Left forelimb (tissue), 1 donor: ENCODE data around the gene AFMID.
"Not testable (repeated sequence)": the region's sequence is repeated elsewhere in the genome, so short reads cannot be mapped to it uniquely, and the experiment has no call there.

Experiments
- DNase-seq: peaks from one replicate; pipeline ENCODE4 v3.0.0-alpha.2; 2018; ENCODE audit warnings: low spot score

Gene AFMID, protein sequence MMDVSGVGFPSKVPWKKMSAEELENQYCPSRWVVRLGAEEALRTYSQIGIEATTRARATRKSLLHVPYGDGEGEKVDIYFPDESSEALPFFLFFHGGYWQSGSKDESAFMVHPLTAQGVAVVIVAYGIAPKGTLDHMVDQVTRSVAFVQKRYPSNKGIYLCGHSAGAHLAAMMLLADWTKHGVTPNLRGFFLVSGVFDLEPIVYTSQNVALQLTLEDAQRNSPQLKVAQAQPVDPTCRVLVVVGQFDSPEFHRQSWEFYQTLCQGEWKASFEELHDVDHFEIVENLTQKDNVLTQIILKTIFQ

DNA sequence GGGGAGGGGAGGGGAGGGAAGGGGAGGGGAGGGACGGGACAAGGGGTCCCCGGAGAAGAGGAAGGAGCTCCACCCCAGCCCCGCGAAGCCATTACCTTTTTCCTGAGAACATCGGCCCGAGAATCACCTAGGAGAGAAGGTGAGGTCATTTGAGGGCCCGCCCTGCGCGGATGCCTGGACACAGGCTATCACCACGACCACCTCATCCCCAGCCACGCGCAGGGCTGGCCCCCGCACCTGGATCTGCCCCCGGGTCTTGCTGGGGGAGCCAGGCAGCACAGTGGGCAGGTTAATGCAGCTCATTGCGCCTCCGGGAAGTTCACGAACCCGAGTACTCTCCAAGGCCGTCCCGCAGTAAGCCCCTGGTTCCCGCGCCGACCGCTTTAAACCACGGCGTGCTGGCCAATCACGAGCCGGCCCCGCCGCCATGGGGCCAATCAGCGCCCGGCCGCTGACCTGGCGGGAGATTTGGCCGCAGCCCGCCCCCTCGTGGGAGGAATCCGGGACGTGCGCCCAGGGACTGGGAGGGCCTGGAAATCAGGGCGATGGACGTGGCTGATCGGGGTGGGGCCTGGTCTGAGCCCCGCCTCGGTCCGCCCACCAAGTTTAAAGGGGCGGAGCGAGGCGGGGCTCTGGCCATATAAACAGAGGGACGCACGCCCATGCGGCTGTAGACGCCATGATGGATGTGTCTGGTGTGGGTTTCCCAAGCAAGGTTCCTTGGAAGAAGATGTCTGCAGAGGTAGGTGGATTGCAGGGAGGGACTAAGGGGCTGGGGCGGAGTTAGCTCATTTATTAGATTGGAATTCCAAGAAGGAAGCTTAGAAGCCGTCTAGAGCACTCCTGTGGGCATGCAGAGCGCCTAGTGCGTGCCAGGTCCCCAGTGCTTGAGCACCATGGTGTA is at the start of gene AFMID, which contains the start of gene TK1:
AFMID (plus strand) TSS at position 671 of the 904 bp plus-strand sequence; CDS start at position 680, 9 bp downstream.
TK1 (minus strand) TSS at position 361 of the 904 bp plus-strand sequence; CDS start at position 303, 58 bp downstream.
- DNase-seq: peak; percentile 99

DNA sequence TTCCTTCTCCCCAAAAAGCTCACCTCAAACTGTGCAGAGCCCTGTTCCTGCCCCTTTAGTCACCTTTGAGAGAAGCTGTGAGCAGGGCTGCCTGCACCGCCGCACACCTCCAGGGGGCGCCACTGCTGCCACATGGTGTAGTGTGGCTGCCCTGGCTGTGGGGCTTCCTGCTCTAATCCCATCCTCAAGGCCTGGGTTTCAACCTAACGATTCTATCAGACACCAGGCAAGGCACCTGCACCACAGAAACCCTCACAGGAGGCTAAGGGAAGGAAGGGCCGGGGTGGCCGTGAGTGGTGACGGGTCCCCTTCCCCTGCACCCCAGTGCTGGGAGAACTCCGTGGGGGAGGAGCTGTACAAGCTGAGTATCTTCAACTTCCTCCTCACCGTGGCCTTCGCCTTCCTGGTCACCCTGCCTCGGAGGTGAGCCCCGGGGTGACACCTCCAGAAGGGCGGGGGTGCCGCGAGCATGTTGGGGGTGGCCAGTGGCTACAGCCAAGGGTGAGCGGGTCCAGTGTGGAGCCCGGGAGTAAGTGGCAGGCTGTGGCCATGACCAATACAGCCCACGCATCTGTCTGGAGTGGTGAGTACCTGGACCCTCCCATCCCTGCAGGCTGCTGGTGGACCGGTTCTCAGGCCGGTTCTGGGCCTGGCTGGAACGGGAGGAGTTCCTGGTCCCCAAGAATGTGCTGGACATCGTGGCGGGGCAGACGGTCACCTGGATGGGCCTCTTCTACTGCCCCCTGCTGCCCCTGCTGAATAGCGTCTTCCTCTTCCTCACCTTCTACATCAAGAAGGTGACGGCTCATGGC is 49.6 kb upstream of the AFMID start:
- no peak for DNase-seq

DNA sequence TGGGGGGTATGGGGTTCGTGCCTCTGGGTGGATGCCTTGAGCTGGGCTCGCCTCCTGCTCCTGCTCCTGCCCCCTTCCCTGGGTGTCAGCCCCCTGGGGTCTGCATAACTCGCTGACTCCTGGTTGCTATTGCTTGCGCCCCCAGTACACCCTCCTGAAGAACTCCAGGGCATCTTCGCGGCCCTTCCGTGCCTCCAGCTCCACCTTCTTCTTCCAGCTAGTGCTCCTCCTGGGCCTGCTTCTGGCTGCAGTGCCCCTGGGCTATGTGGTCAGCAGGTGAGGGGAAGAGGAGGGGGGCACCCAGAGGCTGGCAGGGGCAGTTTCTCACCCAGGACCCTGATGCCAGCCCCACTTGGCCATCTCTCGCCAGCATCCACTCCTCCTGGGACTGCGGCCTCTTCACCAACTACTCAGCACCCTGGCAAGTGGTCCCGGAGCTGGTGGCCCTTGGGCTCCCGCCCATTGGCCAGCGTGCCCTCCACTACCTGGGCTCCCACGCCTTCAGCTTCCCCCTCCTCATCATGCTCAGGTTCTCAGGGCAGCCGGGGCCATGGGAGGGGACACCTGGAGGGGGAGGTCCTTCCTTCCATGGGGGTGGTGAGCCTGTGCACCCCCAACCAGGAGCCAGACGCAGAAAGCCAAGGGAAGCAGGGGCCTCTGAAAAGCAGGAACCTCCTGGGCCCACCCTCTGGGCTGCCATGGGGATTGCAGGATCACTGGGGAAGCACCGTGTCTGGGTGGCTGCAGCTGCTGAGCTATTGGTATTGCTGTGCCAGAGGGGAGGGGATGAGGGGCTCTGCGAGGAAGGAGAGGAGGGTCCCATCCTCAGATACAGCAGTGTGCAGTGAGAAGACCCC is 48.7 kb upstream of the AFMID start:
- no peak for DNase-seq

DNA sequence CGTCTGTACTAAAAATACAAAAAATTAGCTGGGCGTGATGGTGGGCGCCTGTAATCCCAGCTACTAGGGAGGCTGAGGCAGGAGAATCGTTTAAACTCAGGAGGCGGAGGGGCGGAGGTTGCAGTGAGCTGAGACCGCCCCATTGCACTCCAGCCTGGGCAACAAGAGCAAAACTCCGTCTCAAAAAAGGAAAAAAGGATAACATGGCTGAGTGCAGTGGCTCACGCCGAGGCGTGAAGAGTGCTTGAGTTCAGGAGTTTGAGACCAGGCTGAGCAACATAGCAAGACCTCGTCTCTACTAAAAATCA is 47.3 kb upstream of the AFMID start:
- DNase-seq: not testable (repeated sequence)

DNA sequence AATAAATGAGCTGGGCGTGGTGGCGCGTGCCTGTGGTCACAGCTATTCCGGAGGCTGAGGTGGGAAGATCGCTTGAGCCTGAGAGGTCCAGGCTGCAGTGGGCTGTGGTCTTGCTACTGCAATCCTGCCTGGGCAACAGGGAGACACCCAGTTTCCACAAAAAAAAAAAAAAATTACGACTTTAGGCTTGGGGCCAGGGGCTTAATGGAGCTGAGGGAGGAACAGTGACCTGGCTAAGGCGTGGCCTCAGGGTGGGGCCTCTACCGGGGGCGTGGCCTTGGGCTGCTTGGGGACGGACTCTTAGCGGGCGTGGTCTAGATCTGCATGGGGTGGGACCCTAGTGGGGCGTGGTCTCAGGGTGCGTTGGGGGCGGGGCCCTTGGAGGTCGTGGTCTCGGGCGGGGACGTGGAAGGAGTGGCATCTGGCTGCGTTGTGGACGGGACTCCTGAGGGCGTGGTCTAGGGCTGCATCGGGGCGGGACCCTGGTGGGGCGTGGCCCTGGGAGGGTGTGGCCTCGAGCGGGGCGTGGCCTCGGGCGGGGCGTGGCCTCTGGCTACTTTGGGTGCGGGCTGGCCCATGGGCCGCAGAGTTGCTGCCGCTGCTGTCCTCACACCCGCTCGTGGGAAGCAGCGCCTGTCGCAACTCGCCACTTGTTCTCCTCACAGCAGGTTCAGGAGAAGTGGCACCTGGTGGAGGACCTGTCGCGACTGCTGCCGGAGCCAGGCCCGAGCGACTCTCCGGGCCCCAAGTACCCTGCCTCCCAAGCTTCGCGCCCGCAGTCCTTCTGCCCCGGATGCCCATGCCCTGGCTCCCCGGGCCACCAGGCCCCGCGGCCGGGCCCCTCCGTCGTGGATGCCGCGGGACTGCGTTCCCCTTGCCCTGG is 46.8 kb upstream of the AFMID start:
- peak; percentile 78 for DNase-seq

DNA sequence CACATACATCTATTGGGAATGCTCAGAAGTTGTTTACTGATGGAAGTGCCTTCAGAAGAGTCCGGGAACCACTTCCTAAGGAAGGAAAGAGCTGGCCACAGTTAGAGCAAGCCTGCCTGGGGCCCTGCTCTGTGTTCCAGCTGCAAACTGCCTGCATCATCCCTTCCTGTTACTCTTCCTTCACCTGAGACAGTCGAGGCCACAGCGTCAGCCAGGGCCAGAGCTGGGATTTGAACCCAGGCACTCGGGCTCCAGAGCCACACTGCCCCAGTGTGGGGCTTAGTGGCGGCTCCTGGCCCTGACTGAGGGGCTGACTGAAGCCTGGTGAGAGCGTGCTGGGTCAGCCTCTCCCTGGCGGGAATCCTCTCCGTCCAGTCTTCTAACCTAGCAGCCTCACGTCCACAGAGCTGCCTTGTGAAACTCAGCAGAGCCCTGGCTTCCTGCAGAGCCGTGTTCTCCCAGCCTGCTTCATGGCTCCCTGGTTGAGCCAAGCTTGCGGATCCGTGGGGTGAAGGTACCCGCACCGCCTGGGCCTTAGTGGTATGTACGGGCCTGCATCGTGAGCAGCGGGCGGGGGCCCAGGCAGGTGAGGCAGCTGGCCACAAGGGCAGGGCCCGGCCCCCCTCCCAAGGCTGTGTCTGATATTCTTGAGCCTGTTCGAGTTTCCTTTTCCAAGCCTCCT is 45.6 kb upstream of the AFMID start:
- DNase-seq: no peak

DNA sequence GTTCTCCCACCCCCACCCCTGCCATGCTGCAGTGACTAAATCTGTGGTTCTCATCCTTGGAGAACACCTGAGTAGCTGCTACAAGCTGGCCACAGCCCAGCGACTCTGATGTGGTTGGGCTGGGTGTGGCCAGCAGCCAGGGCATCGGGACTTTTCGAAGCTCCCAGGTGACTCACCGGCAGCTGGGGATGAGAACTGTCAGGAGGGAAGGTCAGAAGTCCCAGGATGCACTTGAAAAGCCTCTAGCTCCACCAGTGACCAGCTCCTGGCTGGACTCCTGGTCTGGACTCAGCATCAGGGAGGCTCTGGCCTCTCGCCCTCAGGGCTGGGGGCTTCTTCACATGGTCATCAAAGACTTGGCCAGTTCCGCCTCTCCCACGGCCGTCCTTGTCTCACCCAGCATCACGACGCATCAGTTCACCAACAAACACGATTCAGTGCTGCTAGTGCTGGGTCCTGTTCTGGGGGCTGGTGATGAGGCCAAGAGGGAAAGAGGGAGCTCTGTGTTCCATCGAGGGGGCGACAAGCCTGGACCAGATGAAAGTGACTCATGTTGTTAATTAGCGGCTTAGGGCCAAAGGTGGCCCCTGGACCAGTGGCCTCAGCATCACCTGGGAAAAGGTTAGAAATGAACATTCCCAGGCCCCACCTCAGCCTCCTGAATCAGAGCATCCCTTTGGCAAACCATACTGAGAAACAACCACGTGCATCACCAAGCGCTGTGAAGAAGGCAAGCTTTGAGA is 44.9 kb upstream of the AFMID start:
- no peak for DNase-seq

DNA sequence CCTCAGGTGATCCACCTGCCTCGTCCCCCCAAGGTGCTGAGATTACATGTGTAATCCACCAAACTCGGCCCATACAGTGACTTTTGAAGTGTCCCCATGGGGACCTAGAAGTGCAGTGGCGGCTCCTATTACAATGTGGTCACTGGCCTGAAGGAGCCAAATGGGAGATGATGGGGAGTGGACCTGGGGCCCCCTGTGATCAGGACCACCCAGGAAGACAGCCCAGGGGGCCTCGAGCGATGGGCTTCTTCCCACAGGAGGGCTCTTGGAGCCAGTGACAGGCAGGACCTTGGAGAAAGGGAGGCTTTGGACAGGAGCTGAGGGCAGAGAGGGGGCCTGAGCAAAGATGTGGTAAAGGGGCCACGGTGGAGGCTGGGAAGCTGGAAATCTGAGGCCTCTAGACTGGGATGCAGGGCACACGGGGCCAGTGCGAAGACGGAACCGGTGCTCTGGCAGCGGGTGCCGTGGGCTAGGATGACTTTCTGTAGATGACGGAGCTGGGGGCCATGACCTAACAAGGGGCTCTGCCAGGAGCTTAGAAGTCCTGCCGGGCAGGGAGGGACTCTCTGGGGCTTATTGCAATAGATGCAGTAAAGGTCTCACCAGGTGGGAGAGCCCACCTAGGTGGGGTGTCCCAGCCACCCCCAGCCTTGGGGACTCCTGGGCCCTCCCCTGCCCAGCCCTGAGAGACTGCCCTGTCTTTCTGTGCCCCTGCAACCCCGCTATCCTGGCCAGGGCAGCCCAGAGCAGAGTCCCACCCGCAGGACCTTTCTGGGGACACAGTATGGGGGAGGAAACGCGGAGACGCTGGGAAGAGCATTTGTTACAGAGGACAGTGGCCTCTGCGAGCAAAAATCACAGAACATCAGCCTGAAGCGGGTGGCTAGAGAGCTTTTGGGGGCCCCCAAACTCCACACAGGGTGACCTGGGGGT is 43.7 kb upstream of the AFMID start:
- DNase-seq: no peak

DNA sequence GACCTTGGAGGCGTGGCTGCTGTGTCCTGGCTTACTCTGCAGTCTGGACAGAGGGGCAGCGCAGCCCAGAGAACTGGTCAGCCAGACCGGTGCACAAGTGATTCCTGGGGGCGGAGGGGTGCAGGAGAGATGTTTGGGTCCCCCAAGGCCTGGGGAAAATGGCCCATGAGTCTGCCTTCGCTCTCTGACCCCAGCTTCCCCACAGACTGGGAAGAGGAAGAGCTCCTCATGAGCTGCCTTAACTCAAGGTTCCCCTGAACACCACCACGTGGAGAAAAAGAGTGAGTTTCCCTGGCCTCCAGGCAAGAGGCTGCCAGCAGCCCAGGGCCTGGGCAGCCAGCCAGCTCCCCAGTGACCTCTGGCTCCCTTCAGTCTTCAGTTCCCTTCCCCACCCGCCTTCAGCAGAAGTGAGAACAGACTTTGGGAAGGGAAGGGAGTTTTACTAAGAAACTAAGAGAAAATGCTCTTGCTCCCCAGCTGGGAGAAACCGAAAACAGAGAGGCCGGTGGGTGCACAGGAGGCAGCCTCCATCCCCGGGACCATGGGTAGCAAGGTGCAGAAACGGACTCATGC is 42.9 kb upstream of the AFMID start:
- peak; percentile 81 for DNase-seq

DNA sequence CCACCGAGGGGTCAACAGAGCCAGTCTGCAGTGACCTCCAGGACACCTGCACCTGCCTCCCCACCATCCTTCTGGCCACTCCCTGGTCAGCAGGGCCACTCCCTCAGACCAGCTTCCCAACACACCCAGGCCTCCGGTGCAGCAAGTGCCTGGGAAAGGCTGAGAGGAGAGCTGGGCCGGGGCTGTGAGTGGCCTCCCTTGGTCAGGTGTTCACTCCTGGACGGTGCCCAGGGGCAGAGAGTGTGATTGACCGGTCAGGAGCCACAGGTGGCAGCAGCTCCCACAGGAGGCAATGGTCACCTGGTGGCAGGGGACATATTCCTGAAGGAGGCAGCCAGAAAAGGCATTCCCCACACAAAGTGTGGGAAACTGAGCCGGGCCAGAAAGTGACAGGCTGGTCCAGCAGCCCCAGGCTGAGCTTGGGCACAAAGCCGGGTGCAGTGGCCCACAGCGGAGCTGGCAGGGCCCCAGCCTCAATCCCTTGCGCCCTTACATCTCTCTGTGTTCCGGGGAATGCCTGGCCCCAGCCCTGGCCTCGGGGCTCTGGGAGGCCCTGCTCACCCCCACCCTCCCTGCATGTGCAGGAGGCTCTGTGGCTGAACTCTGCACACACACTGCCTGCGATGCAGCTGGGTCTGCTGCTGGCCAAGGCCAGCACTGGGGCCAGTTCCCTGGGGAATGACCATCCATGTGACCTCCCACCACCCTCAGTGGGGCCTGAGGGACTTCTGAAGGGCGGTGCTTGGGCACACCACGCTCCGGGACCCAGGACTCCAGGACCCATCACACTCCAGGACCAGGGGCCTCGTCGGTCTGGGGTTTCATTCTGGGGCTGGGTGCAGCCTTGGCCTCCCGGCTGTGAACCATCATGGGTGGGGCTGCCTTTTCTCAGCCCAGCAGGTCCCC is 42.2 kb upstream of the AFMID start:
- DNase-seq: peak; percentile 72

DNA sequence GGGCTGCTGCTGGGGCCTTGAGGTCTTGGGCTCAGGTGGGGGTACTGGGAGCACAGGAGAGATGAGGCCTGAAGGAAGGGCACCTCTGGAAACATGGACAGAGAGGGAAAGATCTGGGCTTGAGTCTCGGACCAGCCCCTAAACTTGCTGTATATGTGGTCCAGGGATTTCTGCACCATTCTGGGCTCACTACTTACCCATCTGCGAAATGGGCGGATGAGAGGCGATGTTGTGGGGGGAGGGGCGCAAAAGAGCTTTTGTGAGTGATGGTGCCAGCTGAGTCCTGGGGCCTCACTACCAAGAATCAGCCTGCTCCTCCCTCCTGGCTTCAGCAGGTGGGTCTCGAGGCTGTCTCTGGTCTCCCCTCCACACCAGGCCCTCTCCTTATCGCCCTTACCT is 40.7 kb upstream of the AFMID start:
- no peak for DNase-seq

DNA sequence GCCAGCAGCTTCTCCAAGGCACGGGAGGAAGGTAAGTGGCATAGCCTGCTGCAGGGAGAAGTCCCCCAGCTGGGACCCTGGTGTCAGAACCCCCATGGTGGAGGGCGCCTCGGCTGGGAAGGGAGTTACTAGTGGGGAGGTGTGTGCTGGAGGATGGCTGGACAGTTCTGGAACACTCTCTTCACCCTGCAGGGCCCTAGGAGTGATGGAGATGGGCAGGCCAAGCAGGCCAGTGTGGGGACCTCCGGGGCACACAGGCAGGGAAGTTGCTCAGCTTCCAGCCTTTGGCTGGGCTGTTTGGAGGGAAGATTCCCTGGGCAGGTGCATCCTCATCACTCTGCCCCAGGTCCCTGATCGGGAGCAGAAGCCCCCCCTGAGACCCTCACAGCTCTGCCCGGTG is 40.3 kb upstream of the AFMID start:
- no peak for DNase-seq

DNA sequence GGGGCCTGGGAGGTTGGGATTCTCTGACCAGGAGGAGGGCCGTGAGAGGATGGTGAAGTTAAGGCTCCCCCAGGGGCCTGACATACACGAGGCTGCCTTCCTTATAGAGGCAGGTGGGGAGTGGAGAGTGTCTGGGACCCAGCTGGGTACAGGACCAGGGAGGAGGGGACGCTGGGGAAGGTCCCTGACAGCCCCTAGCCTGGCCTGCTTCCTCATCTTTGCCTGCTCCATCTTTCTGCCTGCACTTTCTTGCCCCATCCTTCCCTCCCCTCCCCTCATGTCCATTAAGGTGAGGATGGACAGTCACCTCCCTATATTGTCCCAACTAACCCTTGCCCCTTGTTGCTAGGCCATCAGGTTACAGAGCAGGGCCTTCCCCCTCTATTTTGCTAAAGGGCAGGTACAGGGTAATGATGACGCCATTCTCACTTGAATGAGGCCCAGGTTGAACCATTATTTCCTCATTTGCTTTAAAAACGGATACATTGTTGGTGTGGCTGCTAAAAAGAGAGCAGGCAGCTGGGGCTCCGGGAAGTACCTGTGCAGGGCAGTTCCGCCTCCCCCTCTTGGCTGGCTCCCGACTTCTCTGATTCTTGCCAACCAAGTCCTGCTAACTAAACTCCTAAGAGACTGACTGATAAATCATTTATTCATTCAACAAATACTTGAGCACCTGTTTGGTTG is 39.7 kb upstream of the AFMID start:
- DNase-seq: no peak

DNA sequence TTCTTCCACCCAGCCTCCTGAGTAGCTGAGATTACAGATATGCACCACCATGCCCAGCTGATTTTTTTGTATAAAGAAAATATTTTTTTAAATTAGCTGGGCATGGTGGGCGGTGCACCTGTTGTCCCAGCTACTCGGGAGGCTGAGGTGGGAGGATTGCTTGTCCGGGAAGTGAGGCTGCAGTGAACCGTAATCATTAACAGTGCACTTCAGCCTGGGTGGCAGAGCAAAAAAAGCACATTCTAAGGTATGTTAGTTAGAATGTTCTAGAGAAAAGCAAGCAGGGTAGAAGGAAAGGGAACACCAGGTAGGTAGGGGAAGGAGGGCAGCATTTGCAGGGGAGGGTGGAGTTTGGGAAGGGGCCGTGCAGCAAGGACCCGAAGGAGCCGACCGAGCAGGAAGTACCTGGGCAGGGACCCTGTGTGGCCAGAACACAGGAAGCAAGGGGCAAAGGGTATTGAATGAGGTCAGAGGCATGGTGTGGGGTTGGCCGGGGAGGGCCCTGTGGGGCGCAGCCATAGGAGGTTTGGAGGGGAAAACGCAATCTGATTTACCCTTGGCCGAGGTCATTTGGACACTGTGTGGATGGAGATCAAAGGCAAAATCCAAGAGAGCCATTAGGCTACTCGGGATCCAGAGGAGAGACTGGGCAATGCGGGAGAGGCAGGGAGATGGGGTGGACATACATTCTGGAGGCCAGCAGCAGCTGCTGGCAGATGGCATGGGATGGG is 38.7 kb upstream of the AFMID start:
- no peak for DNase-seq

DNA sequence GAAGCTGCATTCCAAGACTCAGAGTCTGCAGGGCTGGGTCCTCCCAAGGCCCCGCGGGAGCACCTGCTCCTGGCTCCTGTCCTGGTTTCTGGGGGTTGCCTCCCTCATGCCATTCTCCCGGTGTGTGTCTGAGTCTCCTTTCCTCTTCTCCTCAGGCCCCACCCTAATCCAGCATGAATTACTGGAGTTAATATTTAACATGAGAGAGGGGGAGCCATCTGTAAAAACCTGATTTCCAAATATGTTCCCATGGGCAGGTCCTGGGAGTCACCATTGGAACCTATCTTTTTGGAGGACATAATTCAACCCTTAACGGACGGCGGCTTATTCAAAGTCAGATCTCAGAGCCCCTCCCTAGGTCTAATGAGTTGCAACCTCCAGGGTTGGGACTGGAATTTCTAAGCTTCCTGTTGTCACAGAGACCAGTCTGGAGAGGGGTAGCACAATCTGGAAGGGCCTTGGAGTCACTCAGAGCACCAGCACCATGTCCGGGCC is 35.6 kb upstream of the AFMID start:
- no peak for DNase-seq
